Activated CD8-positive, alpha-beta memory T cell treated with anti-CD3 and anti-CD28 coated beads for 4 hours (primary cell): Measurements from ENCODE around the gene MAL.
"Not testable (repeated sequence)": the region's sequence is repeated elsewhere in the genome, so short reads cannot be mapped to it uniquely, and the experiment has no call there.

Source experiments
- DNase-seq, 2 donors: peaks; one replicate each; pipeline ENCODE4 v3.0.0-alpha.2; 2020; ENCODE audit warnings: low read depth in 2 of 2

MAL gene

GRCh38 chr2:95032868-95033603 is 7.5 kb downstream of the MAL start:
- DNase-seq = no peak

GRCh38 chr2:95034221-95034620 is 8.7 kb downstream of the MAL start:
- no peak for DNase-seq

- no peak for DNase-seq
Measured at GRCh38 chr2:95034818-95035217, 9.3 kb downstream of the MAL start.

- DNase-seq = no peak
Measured at GRCh38 chr2:95036596-95037383, 11.3 kb downstream of the MAL start.

- no peak for DNase-seq
Measured at GRCh38 chr2:95037384-95037839, 11.9 kb downstream of the MAL start.

GRCh38 chr2:95037841-95038585 is 12.5 kb downstream of the MAL start:
- not testable (repeated sequence) for DNase-seq

GRCh38 chr2:95038635-95039298 is 13.3 kb downstream of the MAL start:
- DNase-seq = no peak

GRCh38 chr2:95039363-95039762 is 13.9 kb downstream of the MAL start:
- DNase-seq = peak in 1 of 2 donors; percentile 39

GRCh38 chr2:95039978-95040377 is 14.5 kb downstream of the MAL start:
- DNase-seq = no peak

- no peak for DNase-seq
Measured at GRCh38 chr2:95040426-95040825, 14.9 kb downstream of the MAL start.

- DNase-seq = no peak
Measured at GRCh38 chr2:95041060-95041823, 15.7 kb downstream of the MAL start.

- no peak for DNase-seq
Measured at GRCh38 chr2:95041824-95042442, 16.4 kb downstream of the MAL start.

- DNase-seq = no peak
Measured at GRCh38 chr2:95042472-95043271, 17.2 kb downstream of the MAL start.

- no peak for DNase-seq
Measured at GRCh38 chr2:95043300-95044093, 18.0 kb downstream of the MAL start.

- no peak for DNase-seq
Measured at GRCh38 chr2:95044601-95045000, 19.1 kb downstream of the MAL start.

GRCh38 chr2:95046371-95047112 is 21.0 kb downstream of the MAL start:
- no peak for DNase-seq

- no peak for DNase-seq
Measured at GRCh38 chr2:95047629-95048510, 22.4 kb downstream of the MAL start.
